ENCODE data around the gene CDON. TPM values are rescaled to one million over a fixed set of nuclear protein-coding genes. Genes with fewer than 3 reads are reported as not detected.
A peak's percentile ranks its signal among the peaks of the same experiment; 100 is the strongest.

The CDON gene
- total and polyA plus RNA-seq, 2 of the 13 experiments (the other 11 are each of a cell fraction or from before 2014, with no cell fraction given), result 9.6 to 12.8 TPM

DNA sequence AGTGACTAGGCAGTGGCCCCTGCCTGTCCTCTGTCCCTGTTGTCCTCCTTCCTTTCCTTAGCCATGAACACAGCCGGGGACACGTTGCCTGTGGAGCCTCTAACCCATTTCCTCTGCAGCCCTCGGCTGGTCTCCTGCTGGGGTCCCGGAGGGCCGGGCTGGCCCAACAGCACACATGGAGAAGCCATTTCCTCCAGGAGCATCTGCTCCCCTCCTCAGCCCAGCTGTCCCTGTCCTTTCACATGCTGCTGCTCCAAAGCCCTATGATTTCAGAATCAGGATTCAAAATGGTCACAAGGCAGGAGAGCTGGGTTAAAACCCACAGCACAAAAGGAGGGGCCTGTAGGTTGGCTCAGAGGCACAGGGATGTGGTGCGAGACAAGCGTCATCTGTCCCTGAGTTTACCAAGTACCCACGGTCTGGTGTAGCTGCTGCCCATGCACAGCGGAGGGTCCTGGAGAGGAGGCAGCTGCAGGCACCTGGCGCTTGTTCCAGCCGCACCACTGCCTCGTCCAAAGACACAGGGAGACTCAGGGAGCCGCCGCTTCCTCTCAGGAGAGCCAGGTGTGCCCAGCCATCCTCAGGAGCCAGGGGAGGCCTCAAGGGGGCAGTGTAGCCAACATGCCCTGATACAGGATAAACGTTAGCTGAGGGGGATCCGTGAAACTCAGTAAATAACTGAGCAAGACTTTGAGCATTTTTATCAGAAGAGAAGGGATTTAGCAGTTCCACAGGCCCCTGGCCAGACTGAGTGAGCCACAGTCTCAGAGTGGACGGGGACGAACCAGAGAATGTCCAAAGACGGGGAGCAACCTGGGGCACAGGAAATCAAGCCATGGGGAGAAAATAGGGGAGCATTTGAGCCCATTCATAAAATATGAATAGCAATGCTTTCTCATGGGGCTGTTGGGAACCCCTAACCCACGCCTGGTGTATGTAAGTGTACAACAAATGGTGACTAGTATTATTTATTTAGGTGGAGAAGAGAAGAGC is 120.8 kb downstream of the CDON start (continued):
- TF ChIP-seq, protein P1, sequence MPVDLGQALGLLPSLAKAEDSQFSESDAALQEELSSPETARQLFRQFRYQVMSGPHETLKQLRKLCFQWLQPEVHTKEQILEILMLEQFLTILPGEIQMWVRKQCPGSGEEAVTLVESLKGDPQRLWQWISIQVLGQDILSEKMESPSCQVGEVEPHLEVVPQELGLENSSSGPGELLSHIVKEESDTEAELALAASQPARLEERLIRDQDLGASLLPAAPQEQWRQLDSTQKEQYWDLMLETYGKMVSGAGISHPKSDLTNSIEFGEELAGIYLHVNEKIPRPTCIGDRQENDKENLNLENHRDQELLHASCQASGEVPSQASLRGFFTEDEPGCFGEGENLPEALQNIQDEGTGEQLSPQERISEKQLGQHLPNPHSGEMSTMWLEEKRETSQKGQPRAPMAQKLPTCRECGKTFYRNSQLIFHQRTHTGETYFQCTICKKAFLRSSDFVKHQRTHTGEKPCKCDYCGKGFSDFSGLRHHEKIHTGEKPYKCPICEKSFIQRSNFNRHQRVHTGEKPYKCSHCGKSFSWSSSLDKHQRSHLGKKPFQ (CRISPR knock-in tag; IDR thresholded peaks at IDR 0.05; ENCODE audit: insufficient replicate concordance), result no peak
- TF ChIP-seq, protein P2, sequence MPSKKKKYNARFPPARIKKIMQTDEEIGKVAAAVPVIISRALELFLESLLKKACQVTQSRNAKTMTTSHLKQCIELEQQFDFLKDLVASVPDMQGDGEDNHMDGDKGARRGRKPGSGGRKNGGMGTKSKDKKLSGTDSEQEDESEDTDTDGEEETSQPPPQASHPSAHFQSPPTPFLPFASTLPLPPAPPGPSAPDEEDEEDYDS (CRISPR knock-in tag; IDR thresholded peaks at IDR 0.05), result 0 out of 2 replicates have a peak, but pooled peaks have one; percentile 17
- no peak for TF ChIP-seq ESRRA (CRISPR knock-in tag; IDR thresholded peaks at IDR 0.05; ENCODE audit: low read depth)
- TF ChIP-seq GABPB1 (CRISPR knock-in tag; IDR thresholded peaks at IDR 0.05), result peak; percentile 37; the same call in 1 of the 2 replicates
- TF ChIP-seq DMAP1 (CRISPR knock-in tag; IDR thresholded peaks at IDR 0.05), result 0 out of 2 replicates have a peak, but pooled peaks have one; percentile 19
- TF ChIP-seq, protein P3, sequence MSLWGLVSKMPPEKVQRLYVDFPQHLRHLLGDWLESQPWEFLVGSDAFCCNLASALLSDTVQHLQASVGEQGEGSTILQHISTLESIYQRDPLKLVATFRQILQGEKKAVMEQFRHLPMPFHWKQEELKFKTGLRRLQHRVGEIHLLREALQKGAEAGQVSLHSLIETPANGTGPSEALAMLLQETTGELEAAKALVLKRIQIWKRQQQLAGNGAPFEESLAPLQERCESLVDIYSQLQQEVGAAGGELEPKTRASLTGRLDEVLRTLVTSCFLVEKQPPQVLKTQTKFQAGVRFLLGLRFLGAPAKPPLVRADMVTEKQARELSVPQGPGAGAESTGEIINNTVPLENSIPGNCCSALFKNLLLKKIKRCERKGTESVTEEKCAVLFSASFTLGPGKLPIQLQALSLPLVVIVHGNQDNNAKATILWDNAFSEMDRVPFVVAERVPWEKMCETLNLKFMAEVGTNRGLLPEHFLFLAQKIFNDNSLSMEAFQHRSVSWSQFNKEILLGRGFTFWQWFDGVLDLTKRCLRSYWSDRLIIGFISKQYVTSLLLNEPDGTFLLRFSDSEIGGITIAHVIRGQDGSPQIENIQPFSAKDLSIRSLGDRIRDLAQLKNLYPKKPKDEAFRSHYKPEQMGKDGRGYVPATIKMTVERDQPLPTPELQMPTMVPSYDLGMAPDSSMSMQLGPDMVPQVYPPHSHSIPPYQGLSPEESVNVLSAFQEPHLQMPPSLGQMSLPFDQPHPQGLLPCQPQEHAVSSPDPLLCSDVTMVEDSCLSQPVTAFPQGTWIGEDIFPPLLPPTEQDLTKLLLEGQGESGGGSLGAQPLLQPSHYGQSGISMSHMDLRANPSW (CRISPR knock-in tag; IDR thresholded peaks at IDR 0.05; ENCODE audit: borderline replicate concordance), result no peak
- TF ChIP-seq KDM2A (CRISPR knock-in tag; IDR thresholded peaks at IDR 0.05; ENCODE audit: borderline replicate concordance, low read depth), result peak; percentile 32; the same call in 1 of the 2 replicates
- no peak for TF ChIP-seq IKZF1 (IDR thresholded peaks at IDR 0.05)
- TF ChIP-seq, protein P4, sequence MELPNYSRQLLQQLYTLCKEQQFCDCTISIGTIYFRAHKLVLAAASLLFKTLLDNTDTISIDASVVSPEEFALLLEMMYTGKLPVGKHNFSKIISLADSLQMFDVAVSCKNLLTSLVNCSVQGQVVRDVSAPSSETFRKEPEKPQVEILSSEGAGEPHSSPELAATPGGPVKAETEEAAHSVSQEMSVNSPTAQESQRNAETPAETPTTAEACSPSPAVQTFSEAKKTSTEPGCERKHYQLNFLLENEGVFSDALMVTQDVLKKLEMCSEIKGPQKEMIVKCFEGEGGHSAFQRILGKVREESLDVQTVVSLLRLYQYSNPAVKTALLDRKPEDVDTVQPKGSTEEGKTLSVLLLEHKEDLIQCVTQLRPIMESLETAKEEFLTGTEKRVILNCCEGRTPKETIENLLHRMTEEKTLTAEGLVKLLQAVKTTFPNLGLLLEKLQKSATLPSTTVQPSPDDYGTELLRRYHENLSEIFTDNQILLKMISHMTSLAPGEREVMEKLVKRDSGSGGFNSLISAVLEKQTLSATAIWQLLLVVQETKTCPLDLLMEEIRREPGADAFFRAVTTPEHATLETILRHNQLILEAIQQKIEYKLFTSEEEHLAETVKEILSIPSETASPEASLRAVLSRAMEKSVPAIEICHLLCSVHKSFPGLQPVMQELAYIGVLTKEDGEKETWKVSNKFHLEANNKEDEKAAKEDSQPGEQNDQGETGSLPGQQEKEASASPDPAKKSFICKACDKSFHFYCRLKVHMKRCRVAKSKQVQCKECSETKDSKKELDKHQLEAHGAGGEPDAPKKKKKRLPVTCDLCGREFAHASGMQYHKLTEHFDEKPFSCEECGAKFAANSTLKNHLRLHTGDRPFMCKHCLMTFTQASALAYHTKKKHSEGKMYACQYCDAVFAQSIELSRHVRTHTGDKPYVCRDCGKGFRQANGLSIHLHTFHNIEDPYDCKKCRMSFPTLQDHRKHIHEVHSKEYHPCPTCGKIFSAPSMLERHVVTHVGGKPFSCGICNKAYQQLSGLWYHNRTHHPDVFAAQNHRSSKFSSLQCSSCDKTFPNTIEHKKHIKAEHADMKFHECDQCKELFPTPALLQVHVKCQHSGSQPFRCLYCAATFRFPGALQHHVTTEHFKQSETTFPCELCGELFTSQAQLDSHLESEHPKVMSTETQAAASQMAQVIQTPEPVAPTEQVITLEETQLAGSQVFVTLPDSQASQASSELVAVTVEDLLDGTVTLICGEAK (IDR thresholded peaks at IDR 0.05), result no peak
- TF ChIP-seq, protein P4 (CRISPR knock-in tag; IDR thresholded peaks at IDR 0.05), result no peak
- TF ChIP-seq HCFC1 (IDR thresholded peaks at IDR 0.05; ENCODE audit: low read depth, low read length), result no peak
- TF ChIP-seq ZBTB42 (CRISPR knock-in tag; IDR thresholded peaks at IDR 0.05), result no peak
- no peak for TF ChIP-seq HDAC2 (CRISPR knock-in tag; IDR thresholded peaks at IDR 0.05)
- 0 out of 2 replicates have a peak, but pooled peaks have one; percentile 24 for TF ChIP-seq MYC (CRISPR knock-in tag; IDR thresholded peaks at IDR 0.05; ENCODE audit: borderline replicate concordance)
- no peak for TF ChIP-seq KMT2A (CRISPR knock-in tag; IDR thresholded peaks at IDR 0.05)

All from HepG2 (cell line).